ENCODE results near the gene RAI14.
"Not testable (repeated sequence)": the region's sequence is repeated elsewhere in the genome, so short reads cannot be mapped to it uniquely, and the experiment has no call there.

Gene RAI14

GRCh38 chr5:34692786-34693185, 36.7 kb downstream of the RAI14 start:
- FAIRE-seq (no peak), DNase-seq (ENCODE audit: insufficient read length) (no peak)
- TF ChIP-seq POLR2AphosphoS5 (IDR thresholded peaks at IDR 0.05; ENCODE audit: low read depth, low read length) = no peak
- no peak for TF ChIP-seq POLR2A (IDR thresholded peaks at IDR 0.05; ENCODE audit: low read depth, low read length)
- no peak for TF ChIP-seq TAF1 (IDR thresholded peaks at IDR 0.05; ENCODE audit: borderline replicate concordance, low read depth, low read length)

- TF ChIP-seq TAF1 (IDR thresholded peaks at IDR 0.05; ENCODE audit: borderline replicate concordance, low read depth, low read length) (no peak), POLR2AphosphoS5 (IDR thresholded peaks at IDR 0.05; ENCODE audit: low read depth, low read length) (no peak), POLR2A (IDR thresholded peaks at IDR 0.05; ENCODE audit: low read depth, low read length) (no peak)
- FAIRE-seq (no peak), DNase-seq (ENCODE audit: insufficient read length) (no peak)
These were observed 37.9 kb downstream of the RAI14 start for GRCh38 chr5:34694012-34694411.

GRCh38 chr5:34694685-34695084, 38.6 kb downstream of the RAI14 start:
- DNase-seq (ENCODE audit: insufficient read length) = no peak
- TF ChIP-seq POLR2AphosphoS5 (IDR thresholded peaks at IDR 0.05; ENCODE audit: low read depth, low read length) (no peak), TAF1 (IDR thresholded peaks at IDR 0.05; ENCODE audit: borderline replicate concordance, low read depth, low read length) (no peak), POLR2A (IDR thresholded peaks at IDR 0.05; ENCODE audit: low read depth, low read length) (no peak)
- no peak for FAIRE-seq

- FAIRE-seq = no peak
- no peak for DNase-seq (ENCODE audit: insufficient read length)
- TF ChIP-seq TAF1 (IDR thresholded peaks at IDR 0.05; ENCODE audit: borderline replicate concordance, low read depth, low read length) (no peak), POLR2AphosphoS5 (IDR thresholded peaks at IDR 0.05; ENCODE audit: low read depth, low read length) (no peak), POLR2A (IDR thresholded peaks at IDR 0.05; ENCODE audit: low read depth, low read length) (no peak)
These were observed 39.3 kb downstream of the RAI14 start for GRCh38 chr5:34695275-34696027.

GRCh38 chr5:34697308-34698108, 41.4 kb downstream of the RAI14 start:
- FAIRE-seq (no peak), DNase-seq (ENCODE audit: insufficient read length) (no peak)
- TF ChIP-seq TAF1 (IDR thresholded peaks at IDR 0.05; ENCODE audit: borderline replicate concordance, low read depth, low read length) (no peak), POLR2A (IDR thresholded peaks at IDR 0.05; ENCODE audit: low read depth, low read length) (no peak), POLR2AphosphoS5 (IDR thresholded peaks at IDR 0.05; ENCODE audit: low read depth, low read length) (no peak)

- TF ChIP-seq POLR2A (IDR thresholded peaks at IDR 0.05; ENCODE audit: low read depth, low read length) = no peak
- TF ChIP-seq POLR2AphosphoS5 (IDR thresholded peaks at IDR 0.05; ENCODE audit: low read depth, low read length) = no peak
- TF ChIP-seq TAF1 (IDR thresholded peaks at IDR 0.05; ENCODE audit: borderline replicate concordance, low read depth, low read length) = no peak
- no peak for FAIRE-seq
These were observed 41.9 kb downstream of the RAI14 start for GRCh38 chr5:34698109-34698419.

GRCh38 chr5:34698754-34699153, 42.6 kb downstream of the RAI14 start:
- FAIRE-seq = no peak

More at GRCh38 chr5:34698109-34698419, 41.9 kb downstream of the RAI14 start:
- no peak for DNase-seq (ENCODE audit: insufficient read length)

GRCh38 chr5:34699155-34700077, 43.3 kb downstream of the RAI14 start:
- TF ChIP-seq POLR2A (IDR thresholded peaks at IDR 0.05; ENCODE audit: low read depth, low read length) (no peak), POLR2AphosphoS5 (IDR thresholded peaks at IDR 0.05; ENCODE audit: low read depth, low read length) (no peak), TAF1 (IDR thresholded peaks at IDR 0.05; ENCODE audit: borderline replicate concordance, low read depth, low read length) (no peak)
- FAIRE-seq (no peak), DNase-seq (ENCODE audit: insufficient read length) (no peak)

More at GRCh38 chr5:34698754-34699153, 42.6 kb downstream of the RAI14 start:
- TF ChIP-seq POLR2A (IDR thresholded peaks at IDR 0.05; ENCODE audit: low read depth, low read length) (no peak), POLR2AphosphoS5 (IDR thresholded peaks at IDR 0.05; ENCODE audit: low read depth, low read length) (no peak), TAF1 (IDR thresholded peaks at IDR 0.05; ENCODE audit: borderline replicate concordance, low read depth, low read length) (no peak)
- no peak for DNase-seq (ENCODE audit: insufficient read length)

- DNase-seq (ENCODE audit: insufficient read length) (no peak), FAIRE-seq (no peak)
- TF ChIP-seq POLR2AphosphoS5 (IDR thresholded peaks at IDR 0.05; ENCODE audit: low read depth, low read length) (no peak), TAF1 (IDR thresholded peaks at IDR 0.05; ENCODE audit: borderline replicate concordance, low read depth, low read length) (no peak), POLR2A (IDR thresholded peaks at IDR 0.05; ENCODE audit: low read depth, low read length) (no peak)
These were observed 43.9 kb downstream of the RAI14 start for GRCh38 chr5:34700078-34700452.

GRCh38 chr5:34701442-34701841, 45.3 kb downstream of the RAI14 start:
- FAIRE-seq = not testable (repeated sequence)

More at GRCh38 chr5:34701442-34701841, 45.3 kb downstream of the RAI14 start:
- not testable (repeated sequence) for DNase-seq (ENCODE audit: insufficient read length)

Data from GM12892 (cell line).